ENCODE results near the gene WDFY4.

Gene WDFY4

DNA sequence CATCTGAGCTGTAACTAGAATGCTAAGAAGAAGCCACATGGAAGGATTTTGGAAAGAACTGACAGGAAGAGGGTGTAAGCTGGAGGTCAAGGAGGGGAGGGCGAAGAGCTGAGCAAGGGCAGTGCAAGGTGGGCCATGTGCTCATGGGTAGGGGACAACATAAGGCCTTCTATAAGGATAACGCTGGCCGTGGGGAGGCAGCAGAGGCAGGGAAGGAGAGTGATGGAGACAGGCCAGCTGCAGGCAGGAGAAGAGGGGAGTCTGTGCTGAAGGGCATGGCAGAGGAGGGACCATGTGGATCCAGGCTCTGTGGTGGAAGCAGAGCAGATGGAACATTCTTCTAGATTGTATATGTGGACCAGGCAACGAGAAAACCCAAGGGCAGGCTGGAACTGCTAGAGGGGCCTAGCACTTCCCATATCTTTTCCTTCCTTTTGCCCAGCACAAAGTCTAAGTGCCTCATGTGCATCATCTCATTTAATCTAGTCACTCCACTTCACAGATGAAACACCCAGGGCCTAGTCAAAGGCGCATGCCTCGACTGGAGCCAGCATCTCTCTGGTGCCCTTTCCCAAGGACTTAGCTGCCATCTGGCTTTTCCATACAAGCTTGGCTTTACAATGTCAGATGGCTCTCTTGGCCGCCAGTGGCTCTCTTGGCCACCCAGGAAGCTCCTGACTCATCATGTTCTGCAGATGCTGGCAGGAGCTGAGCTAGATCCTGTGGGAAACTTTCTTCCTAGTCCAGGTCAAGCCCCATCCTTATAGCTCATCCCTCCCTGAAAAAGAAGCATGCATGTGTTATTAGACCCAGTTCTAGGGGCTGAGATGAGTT is 248.4 kb downstream of the WDFY4 start:
- DNase-seq (ENCODE audit: low spot score) (no peak), ATAC-seq (ENCODE audit: low read depth) (no peak)
- H3K9me3 ChIP-seq (ENCODE audit: severe bottlenecking), result no peaks in the 10 kb centered on the region

GRCh38 chr10:48934672-48935501 is 250.2 kb downstream of the WDFY4 start:
- no peaks in the 10 kb centered on the region for H3K27me3 ChIP-seq (ENCODE audit: insufficient read depth, poor library complexity, severe bottlenecking)
- DNase-seq (ENCODE audit: low spot score) (no peak), ATAC-seq (ENCODE audit: low read depth) (no peak)
- no peak for TF ChIP-seq CTCF (IDR thresholded peaks at IDR 0.05; ENCODE audit: poor library complexity, severe bottlenecking)
- H3K36me3 ChIP-seq (ENCODE audit: low read depth), result no peaks in the 10 kb centered on the region
- H3K4me3 ChIP-seq (ENCODE audit: severe bottlenecking), result no peak overlapping the region
- no peak overlapping the region for H3K27ac ChIP-seq (ENCODE audit: poor library complexity, severe bottlenecking)
- no peaks in the 10 kb centered on the region for H3K4me1 ChIP-seq (ENCODE audit: insufficient read depth, poor library complexity, severe bottlenecking)
- no peaks in the 10 kb centered on the region for H3K9me3 ChIP-seq (ENCODE audit: severe bottlenecking)

More for the DNA sequence above, 248.4 kb downstream of the WDFY4 start:
- Histone ChIP-seq H3K4me1 (ENCODE audit: insufficient read depth, poor library complexity, severe bottlenecking) (no peaks in the 10 kb centered on the region), H3K27me3 (ENCODE audit: insufficient read depth, poor library complexity, severe bottlenecking) (no peaks in the 10 kb centered on the region), H3K36me3 (ENCODE audit: low read depth) (no peaks in the 10 kb centered on the region), H3K27ac (ENCODE audit: poor library complexity, severe bottlenecking) (no peak overlapping the region), H3K4me3 (ENCODE audit: severe bottlenecking) (no peak overlapping the region)
- no peak for TF ChIP-seq CTCF (IDR thresholded peaks at IDR 0.05; ENCODE audit: poor library complexity, severe bottlenecking)

DNA sequence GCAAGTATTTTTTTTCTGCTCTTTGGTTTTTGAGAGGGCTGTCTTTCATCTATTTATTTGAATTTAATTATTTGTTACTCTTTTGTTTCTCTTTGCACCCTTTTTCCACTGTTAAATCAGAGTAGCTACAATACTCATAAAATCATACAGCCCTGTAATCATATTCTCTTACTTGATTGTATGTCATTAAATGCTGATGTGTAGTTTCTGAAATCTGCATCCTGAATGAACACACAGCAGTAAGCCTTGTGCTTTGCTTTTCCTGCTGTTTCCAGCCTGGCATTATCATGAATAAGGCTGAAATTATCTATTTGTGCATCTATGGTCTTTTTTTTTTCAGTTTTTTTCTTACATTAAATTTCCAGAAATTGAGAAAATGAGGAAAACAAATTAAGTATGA is 250.9 kb downstream of the WDFY4 start:
- no peaks in the 10 kb centered on the region for H3K27me3 ChIP-seq (ENCODE audit: insufficient read depth, poor library complexity, severe bottlenecking)

DNA sequence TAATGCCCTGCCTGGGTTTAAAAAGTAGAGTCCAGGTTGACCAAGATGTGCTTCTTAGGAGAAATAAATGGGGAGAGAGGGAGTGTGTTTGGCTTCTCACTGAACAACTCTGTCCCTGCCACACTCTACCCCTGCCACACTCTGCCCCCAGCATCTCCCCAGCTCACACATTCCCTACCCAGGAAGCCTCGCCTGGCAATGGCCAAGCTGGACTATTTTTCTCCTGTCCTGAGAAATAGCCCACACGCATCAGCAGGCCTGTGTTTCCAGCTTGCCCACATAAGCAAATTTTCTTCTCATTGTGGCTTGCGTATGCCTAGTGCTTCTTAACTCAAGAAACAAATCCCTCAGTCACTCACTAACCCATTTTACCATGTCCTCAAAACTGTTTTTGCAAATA is 253.1 kb downstream of the WDFY4 start:
- Histone ChIP-seq H3K4me1 (ENCODE audit: insufficient read depth, poor library complexity, severe bottlenecking) (no peaks in the 10 kb centered on the region), H3K27me3 (ENCODE audit: insufficient read depth, poor library complexity, severe bottlenecking) (no peaks in the 10 kb centered on the region), H3K4me3 (ENCODE audit: severe bottlenecking) (no peak overlapping the region), H3K27ac (ENCODE audit: poor library complexity, severe bottlenecking) (no peak overlapping the region), H3K9me3 (ENCODE audit: severe bottlenecking) (no peaks in the 10 kb centered on the region), H3K36me3 (ENCODE audit: low read depth) (no peaks in the 10 kb centered on the region)
- DNase-seq (ENCODE audit: low spot score) (no peak), ATAC-seq (ENCODE audit: low read depth) (no peak)
- TF ChIP-seq CTCF (IDR thresholded peaks at IDR 0.05; ENCODE audit: poor library complexity, severe bottlenecking), result no peak

More for the DNA sequence above, 250.9 kb downstream of the WDFY4 start:
- Histone ChIP-seq H3K27ac (ENCODE audit: poor library complexity, severe bottlenecking) (no peak overlapping the region), H3K9me3 (ENCODE audit: severe bottlenecking) (no peaks in the 10 kb centered on the region), H3K4me3 (ENCODE audit: severe bottlenecking) (no peak overlapping the region), H3K36me3 (ENCODE audit: low read depth) (no peaks in the 10 kb centered on the region), H3K4me1 (ENCODE audit: insufficient read depth, poor library complexity, severe bottlenecking) (no peaks in the 10 kb centered on the region)
- no peak for TF ChIP-seq CTCF (IDR thresholded peaks at IDR 0.05; ENCODE audit: poor library complexity, severe bottlenecking)
- ATAC-seq (ENCODE audit: low read depth) (no peak), DNase-seq (ENCODE audit: low spot score) (no peak)
